Measurements from ENCODE around the gene DACH1.
"Not testable (repeated sequence)": the region's sequence is repeated elsewhere in the genome, so short reads cannot be mapped to it uniquely, and the experiment has no call there.

Gene DACH1

GRCh38 chr13:71865874-71866334, 1.1 kb downstream of the DACH1 start:
- DNase-seq (ENCODE audit: low read depth) = no peak

- no peak for DNase-seq (ENCODE audit: low read depth)
These were observed 1.8 kb downstream of the DACH1 start for GRCh38 chr13:71864986-71865873.

- DNase-seq (ENCODE audit: low read depth) = no peak
These were observed 2.7 kb downstream of the DACH1 start for GRCh38 chr13:71864094-71864985.

GRCh38 chr13:71863254-71863865, 3.6 kb downstream of the DACH1 start:
- DNase-seq (ENCODE audit: low read depth) = no peak

GRCh38 chr13:71862459-71862943, 4.5 kb downstream of the DACH1 start:
- DNase-seq (ENCODE audit: low read depth) = no peak

- DNase-seq (ENCODE audit: low read depth) = no peak
These were observed 5.1 kb downstream of the DACH1 start for GRCh38 chr13:71861769-71862458.

GRCh38 chr13:71860547-71861138, 6.4 kb downstream of the DACH1 start:
- DNase-seq (ENCODE audit: low read depth) = no peak

GRCh38 chr13:71858647-71859046, 8.4 kb downstream of the DACH1 start:
- DNase-seq (ENCODE audit: low read depth) = no peak

GRCh38 chr13:71856548-71857043, 10.4 kb downstream of the DACH1 start:
- no peak for DNase-seq (ENCODE audit: low read depth)

- no peak for DNase-seq (ENCODE audit: low read depth)
These were observed 12.6 kb downstream of the DACH1 start for GRCh38 chr13:71854401-71854800.

GRCh38 chr13:71853725-71854124, 13.3 kb downstream of the DACH1 start:
- no peak for DNase-seq (ENCODE audit: low read depth)

- DNase-seq (ENCODE audit: low read depth) = no peak
These were observed 14.3 kb downstream of the DACH1 start for GRCh38 chr13:71852736-71853135.

- DNase-seq (ENCODE audit: low read depth) = no peak
These were observed 15.2 kb downstream of the DACH1 start for GRCh38 chr13:71851498-71852409.

- no peak for DNase-seq (ENCODE audit: low read depth)
These were observed 25.0 kb downstream of the DACH1 start for GRCh38 chr13:71842003-71842402.

- DNase-seq (ENCODE audit: low read depth) = no peak
These were observed 28.2 kb downstream of the DACH1 start for GRCh38 chr13:71838842-71839241.

GRCh38 chr13:71837582-71837981, 29.4 kb downstream of the DACH1 start:
- DNase-seq (ENCODE audit: low read depth) = not testable (repeated sequence)

- no peak for DNase-seq (ENCODE audit: low read depth)
These were observed 35.3 kb downstream of the DACH1 start for GRCh38 chr13:71831716-71832115.

- no peak for DNase-seq (ENCODE audit: low read depth)
These were observed 36.3 kb downstream of the DACH1 start for GRCh38 chr13:71830736-71831135.

- DNase-seq (ENCODE audit: low read depth) = no peak
These were observed 36.7 kb downstream of the DACH1 start for GRCh38 chr13:71830323-71830722.

GRCh38 chr13:71829547-71829946, 37.5 kb downstream of the DACH1 start:
- no peak for DNase-seq (ENCODE audit: low read depth)
